PC-9 (cell line): ENCODE results near the gene KTN1.

Experiments
- CTCF ChIP-seq: fragments of 200-600 bp; sonication (generic); conservative IDR thresholded peaks from 2 replicates; pipeline ENCODE4 v1.6.1; 2017; ENCODE audit warnings: mixed run types, antibody characterized with exemption, mild to moderate bottlenecking, moderate library complexity
- EZH2 ChIP-seq: fragments of 200-600 bp; sonication (generic); IDR thresholded peaks from 2 replicates; pipeline ENCODE4 v1.8.0; 2017; ENCODE audit warnings: antibody characterized with exemption, low read depth

DNA sequence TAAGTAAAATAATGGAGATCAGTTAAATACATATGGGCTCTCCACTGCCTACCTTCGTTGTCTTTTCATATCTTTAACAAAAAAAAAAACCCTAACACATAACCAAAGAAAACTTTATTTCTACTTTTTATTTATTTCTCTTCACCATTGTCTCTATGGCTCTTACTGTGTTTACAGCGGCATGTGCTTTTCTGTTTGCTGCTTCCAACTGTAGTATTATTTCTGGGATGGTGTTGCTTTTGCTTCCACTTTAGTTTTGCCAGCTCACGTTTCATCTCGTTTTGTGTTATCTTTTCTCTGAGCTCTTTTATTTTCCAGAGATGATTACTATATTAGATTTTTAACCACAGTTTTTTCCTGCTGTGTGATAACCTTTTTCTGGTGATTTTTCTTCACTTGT lies 46.1 kb downstream of the KTN1 start:
- no peak for TF ChIP-seq CTCF
- TF ChIP-seq EZH2 = no peak
